Stimulated activated CD4-positive, alpha-beta T cell treated with anti-CD3 and anti-CD28 coated beads, Interleukin-4, amount 100 ng/mL, for 1 hour (primary cell): ENCODE measurements around the gene CSNK1D.

Experiments
- DNase-seq: peaks from one replicate; pipeline ENCODE4 v3.0.0-alpha.2; 2020

CSNK1D gene

DNA sequence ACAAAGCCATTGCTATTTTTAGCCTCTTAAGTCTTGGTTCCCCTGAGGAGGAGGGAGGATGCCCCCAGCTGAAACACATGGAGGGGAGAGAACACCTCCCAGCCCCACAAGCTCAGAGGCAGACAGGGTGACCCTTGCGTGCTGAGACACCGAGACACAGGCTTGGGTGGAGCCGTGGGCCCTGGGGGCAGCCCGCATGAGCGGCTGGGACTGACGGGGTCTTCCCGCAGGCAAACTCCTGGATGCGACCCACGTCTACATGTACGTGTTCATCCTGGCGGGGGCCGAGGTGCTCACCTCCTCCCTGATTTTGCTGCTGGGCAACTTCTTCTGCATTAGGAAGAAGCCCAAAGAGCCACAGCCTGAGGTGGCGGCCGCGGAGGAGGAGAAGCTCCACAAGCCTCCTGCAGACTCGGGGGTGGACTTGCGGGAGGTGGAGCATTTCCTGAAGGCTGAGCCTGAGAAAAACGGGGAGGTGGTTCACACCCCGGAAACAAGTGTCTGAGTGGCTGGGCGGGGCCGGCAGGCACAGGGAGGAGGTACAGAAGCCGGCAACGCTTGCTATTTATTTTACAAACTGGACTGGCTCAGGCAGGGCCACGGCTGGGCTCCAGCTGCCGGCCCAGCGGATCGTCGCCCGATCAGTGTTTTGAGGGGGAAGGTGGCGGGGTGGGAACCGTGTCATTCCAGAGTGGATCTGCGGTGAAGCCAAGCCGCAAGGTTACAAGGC is 34.9 kb downstream of the CSNK1D start:
- peak; percentile 67 for DNase-seq

DNA sequence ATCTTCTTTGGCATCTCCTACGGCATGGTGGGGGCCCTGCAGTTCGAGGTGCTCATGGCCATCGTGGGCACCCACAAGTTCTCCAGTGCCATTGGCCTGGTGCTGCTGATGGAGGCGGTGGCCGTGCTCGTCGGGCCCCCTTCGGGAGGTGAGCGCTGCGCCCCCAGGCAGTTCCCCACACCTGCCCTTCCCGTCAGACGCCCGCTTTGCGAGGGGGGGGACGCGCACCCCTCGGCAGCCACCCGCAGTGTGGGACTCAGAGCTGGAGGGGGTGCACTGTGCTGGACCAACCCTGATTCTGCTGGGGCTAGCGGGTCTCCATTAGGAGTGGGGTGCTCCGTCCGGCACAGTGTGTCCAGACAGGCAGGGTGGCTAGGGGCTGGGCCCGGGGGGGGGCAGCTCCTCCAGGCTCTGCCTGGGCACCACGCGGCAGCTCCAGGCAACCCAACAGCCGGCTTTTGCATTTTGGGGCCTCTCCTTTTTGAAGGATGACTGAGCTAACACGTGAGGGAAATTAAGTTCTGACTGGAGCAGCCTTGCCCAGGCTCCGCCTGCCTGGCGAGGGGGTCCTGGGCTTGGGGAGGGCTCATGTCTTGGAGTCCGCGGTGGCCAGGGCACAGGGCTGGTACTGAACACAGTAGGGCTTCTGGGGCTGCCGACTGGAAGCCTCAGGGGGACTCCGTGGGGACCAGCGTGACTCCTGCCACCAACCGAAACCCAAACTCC is 35.6 kb downstream of the CSNK1D start:
- no peak for DNase-seq

DNA sequence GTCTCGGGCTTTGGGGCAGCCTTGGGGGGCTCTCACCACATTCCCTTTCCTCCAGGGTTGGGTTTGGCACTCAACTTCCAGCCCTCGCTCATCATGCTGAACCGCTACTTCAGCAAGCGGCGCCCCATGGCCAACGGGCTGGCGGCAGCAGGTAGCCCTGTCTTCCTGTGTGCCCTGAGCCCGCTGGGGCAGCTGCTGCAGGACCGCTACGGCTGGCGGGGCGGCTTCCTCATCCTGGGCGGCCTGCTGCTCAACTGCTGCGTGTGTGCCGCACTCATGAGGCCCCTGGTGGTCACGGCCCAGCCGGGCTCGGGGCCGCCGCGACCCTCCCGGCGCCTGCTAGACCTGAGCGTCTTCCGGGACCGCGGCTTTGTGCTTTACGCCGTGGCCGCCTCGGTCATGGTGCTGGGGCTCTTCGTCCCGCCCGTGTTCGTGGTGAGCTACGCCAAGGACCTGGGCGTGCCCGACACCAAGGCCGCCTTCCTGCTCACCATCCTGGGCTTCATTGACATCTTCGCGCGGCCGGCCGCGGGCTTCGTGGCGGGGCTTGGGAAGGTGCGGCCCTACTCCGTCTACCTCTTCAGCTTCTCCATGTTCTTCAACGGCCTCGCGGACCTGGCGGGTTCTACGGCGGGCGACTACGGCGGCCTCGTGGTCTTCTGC is 36.3 kb downstream of the CSNK1D start:
- DNase-seq, result no peak

DNA sequence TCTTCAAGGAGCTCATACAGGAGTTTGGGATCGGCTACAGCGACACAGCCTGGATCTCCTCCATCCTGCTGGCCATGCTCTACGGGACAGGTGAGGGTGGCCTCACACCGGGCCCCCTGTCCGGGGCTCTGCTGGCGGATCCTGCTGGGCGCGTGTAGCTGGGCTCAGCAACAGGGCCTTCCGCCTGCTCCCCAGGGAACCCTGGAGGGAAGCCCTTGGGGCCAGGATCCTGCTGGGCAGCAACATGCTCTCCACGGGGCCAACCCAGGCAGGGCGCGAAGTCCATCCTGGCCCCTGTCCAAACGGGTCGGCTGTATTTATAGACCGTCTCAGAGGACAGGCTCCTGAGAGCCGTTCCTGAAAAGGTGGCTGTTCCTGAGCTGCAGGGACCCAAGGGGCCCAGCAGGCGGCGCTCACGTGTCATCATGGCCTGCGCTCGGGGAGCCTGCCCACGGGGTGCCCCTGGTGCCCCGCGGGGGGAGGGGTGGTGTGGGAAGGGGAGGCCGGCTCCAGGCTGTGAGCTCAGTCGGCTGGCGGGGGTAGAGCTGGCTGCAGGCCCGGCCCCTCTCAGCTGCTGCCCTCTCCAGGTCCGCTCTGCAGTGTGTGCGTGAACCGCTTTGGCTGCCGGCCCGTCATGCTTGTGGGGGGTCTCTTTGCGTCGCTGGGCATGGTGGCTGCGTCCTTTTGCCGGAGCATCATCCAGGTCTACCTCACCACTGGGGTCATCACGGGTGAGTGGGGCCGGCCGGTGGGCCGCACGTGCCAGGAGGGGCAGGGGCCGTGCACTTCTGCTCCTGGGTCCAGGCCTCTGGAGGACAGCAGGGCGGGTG is 37.1 kb downstream of the CSNK1D start:
- peak; percentile 77 for DNase-seq

DNA sequence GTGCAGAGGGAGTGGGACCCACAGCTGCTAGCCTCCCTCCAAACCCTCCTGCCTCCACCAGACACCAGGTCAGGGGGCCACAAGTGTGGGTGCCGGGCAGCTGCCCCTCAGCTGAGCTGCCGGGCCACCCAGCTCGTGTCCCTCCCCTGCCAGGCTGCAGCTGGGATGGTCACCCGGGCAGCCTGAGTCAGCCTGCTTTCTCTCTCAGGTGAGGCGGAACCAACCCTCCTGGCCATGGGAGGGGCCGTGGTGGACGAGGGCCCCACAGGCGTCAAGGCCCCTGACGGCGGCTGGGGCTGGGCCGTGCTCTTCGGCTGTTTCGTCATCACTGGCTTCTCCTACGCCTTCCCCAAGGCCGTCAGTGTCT is 37.7 kb downstream of the CSNK1D start:
- DNase-seq, result no peak

DNA sequence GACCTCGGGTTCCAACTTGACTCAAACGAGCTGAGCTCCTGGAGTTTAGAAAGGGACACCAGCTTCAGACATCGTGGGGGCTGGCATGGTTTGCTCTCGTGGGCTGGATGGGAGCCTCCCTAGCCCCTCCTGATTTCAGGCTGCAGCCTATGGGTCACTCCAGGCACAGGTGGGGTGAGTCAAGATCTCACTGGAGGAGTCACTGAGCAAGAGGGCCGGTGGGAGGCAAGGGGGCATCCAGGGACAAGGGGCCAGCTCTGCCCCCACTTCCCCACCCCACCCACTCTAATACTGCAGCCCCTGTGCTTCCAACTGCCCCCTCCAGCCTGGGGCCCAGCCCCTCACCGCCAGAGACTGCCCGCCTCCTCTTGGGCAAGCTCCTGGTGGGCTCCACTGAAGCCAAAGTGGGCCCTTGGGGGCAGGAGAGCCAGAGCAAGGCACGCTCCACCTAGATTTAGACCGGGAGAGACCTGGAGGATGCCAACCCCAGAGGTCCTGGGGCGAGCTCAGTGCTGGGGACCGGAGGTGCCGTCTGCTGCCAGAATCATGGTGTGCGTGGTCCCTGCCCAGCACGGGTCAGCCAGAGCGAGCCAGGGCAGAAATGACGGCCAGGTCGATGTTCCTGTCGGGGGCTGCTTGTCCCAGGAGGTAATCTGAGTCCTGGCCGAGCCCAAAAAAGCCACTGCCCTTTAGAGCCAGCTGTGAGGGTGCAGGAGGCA is 38.3 kb downstream of the CSNK1D start:
- no peak for DNase-seq

DNA sequence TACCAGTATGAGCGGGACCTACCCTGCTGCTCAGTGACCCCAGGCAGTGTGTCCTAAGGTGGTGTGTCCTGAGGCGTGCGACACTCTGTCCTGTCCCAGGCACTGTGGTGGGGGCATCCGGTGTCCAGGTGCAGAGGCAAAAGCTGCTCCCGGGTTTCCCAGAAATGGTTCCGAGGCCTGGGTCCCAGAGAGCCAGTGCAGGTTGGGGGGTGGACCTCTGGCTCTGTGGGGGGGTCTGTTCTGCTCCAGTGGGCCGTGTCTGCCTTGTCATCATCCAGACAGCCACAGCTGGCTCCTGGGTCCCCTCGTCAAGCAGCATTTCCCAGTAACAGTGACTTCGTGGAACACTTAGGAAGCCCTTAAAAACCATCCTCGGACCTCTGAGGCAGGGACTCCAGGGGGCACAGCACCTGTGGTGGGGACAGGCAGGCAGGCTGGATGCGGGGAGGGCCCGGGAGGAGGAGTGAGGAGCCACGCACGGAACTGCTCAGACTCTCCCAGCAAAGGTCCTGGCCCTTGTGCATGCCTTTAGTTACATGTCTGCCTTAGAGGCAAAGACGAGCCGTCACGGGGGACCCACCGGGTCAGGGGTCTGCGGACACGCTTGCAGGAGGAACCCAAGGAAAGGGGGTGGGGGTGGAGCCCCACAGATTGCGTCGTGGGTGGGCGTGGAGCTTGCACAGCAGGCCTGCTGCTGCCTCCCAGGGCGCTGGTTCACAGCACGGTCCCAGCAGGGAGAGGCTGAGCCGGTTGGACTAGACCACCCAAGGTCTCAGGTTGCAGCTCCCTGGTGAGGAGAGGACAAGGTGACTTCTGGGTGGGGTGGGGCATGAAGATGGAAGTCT is 39.1 kb downstream of the CSNK1D start:
- DNase-seq, result no peak

DNA sequence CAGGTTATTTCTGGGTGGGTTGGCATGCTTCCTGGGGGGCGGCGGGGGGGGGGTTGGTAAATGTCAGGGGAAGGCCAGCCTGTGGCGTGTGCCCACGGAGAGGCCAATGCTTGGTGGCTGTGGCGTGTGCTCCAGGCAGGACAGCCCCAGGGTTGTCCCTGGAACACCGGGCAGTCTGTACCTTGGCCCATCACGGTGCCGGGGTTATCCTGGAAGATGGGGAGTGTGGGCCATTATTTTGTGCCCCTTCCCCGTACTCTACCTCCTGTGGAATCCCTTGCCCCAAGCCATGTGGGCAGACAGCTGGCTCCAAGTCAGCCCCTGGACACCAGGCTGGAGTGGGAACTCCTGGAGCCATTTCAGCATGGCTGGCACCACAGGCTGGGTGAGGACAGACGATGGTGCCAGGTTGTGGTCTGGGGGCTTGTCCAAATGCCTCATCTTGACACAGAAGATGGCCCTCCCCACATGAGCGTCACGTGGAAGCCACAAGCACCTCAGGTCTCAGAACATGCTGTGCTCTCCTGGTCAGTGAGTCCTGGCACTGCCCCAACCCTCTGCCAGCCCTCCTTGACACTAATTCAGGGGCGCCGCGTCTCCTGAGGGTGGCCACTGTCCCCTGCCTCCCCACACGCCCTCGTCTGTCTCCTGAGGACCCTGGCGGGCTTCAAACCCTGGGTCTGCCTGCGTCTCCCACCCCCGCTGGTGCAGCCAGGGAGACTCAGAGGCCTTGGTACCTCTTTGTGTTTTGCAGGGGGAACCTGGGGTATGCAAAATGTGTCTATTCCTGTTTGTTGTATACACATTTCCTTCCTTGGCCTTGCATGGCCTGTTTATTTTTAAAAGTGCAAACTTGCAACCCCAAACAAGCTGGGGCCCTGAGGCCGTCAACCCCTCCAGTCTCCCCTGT is 40.4 kb downstream of the CSNK1D start:
- DNase-seq, result no peak

DNA sequence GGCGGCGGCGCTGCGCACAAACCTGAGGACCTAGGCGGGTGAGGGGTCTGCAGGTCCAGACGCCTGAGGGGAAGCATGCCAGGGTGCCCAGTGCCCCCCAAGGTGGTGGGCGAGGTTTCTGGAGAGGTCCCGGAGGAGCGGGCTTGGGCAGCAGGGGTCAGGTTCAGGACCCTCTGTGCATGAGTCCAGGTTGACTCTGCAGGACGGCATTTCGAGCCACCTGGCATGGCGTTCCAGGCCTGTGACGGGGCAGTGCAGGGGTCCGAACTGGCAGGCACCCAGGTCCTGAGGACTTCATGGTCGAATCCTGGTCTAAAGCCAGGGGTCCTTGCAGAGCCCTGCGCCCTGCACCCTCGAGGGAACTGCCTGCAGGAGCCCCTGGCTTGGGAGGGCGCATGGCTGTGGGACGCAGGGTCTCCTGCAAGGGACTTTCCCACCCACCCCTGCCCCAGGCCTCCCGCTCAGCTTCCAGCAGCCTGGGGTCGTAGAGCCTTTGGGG is 41.1 kb downstream of the CSNK1D start:
- DNase-seq, result no peak

DNA sequence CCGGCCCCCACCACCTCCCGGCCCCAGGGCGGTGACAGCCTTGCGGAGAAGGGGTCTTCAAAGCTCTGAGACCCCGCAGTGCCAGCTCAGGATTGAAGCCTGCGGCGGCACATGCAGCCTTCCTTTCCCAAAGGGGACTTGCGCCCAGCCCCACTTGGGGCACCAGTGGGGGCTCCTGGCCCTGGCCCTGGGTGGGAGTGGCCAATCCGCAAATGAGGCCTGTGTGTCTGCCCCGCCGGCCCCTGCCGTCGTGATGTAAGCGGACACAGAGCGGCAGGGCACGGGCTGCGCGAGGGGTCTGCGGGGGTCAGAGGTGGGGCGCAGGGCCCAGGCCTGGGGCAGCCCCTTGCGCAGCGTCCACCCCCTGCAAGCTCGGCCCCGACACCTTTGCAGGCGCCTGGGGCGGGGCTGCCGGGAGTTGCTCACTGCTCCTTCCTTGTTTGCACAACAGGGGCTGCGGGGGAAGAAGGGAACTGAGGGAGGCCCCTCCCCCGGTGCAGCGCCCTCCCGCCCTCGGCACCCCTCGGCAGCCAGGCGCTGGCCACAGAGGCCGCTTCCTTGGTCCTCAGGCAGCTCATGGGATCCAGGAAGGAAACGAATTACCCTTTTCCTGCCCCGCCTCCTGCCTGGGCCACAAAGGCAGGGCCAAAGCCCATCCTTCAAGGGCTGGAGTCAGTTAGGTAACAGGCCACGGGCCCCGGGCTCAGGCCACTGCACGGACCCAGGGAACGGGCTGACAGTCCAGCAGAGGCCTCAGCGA is 41.8 kb downstream of the CSNK1D start:
- no peak for DNase-seq

DNA sequence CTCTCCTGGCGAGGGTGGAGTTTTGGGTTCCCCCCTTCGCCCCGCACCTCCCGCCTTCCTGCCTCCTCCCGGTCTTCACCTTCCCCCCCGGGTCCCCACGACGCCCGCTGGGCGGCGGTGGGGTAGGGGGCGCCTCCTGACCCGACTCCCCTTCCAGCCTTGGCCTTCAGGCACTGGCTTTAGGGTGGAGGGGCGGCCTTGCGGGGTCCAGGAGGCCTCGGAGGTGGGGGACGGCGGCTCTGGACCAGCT is 42.3 kb downstream of the CSNK1D start:
- no peak for DNase-seq

DNA sequence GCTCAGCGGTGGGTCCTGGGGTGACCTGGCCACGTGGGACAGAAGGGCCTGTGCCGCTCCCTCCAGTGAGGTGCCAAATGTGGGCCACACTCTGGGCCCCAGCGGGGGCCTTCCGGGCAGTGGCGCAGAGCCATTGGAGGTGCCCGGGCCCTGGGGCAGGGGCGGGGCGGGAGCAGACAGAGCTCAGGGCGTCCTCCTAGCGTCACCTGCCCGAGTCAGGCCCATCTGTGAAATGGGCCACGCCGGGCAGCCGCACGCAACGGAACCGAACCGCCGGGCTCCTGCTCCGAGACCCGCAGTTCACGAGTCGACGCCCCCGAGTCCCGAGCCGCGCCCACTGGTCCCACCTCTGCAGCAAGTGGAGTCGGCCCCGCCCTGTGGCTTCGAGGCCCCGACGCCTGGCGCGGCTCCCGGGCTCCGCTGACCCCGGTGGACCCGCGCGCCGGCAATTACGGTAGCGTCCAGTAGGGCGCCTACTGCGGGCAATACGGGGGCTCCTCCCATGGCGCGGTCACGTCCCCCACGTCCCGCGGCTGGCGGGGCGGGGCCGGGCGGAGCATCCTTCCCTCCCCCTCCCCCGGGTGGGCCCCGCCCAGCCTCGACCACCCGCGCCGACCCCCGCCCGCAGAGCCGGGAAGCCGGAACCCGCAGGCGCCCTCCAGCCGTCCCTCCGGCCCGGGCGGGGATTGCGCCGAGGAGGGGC is 42.7 kb downstream of the CSNK1D start:
- peak; percentile 50 for DNase-seq

DNA sequence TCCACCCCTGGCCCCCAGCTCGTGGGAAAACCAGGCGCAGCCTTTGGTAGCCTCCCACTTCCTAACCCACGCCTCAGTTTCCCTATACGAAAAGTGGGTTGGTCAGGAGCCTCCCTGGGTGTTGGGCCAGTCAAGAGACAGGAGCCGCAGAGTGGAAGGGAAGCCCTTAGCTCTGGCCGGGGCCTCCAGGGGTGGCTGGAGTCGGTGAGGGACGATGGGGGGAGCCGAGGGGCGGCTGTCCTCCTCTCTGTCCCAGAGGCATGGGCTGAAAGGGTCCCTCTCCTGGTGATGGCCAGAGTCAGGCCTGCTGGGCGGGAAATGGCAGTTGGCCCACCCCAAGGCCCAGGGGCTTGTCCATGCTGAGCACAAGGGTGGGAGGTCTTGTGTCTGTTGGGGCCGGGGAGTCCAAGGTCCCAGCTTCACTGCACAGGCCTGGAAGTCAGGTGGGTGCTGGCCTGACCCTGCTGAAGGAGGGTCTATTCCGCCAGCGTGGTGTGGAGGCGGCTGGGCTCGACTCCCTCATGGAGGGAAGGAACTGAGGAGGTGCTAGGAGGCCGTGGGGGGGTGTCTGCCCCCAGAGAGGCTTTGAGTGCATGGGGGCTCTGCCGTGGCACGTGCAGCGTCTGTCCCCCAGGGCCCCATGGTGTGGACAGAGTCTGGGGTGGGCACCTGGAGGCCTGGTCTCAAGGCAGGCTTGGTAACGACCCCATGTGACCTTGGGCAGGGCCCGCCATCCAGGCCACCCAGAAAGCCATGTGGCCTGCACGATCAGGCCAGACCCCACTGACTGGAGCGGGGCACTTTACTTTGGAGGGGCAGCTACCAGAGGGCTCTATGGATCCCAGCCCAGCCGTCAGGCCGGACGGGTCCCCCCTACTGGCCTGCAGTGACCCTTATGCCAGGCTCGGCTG is 43.5 kb downstream of the CSNK1D start:
- DNase-seq, result no peak

DNA sequence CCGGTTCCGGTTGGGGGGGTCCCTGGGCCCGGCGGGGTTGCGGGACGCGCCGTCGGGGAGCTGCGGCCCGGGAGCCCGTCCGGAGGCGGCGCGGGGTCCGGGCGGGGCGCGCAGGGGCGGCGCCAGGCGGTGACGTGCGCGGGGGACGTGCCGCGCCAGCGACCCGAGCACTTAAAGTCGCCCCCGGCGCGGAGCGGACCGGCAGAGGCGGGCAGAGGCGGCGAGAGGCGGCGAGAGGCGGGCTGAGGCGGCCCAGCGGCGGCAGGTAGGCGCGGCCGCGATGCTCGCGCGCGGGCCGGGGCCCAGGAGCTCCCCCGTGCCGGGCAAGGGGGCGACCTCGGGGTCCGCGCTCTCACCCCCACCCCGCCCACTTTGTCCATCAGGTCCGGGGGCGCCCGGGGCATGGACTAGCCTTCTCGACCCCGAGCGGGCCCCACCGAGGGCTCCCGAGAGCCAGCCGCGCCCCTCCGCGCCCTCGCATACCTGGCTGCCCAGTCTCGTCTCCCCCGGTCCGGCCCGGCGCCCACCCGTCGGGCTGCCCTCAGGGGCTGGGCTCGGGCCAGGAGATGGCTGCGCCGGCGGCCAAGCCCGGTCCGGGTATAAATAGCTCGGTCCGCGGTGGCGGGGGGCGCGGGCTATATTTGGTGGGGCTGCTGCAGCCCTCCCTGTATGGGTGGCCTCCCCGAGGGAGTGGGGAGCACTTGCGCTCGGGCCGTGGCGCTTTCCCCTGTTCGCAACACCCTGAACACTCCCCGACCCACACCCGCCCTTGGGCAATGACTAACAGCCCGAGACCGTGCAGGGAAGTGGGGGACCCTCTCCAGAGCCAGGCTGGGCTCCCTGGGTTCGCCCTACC is 44.4 kb downstream of the CSNK1D start, which contains the start of gene SLC16A3:
SLC16A3 (plus strand) TSS at position 201 of the 856 bp plus-strand sequence. CDS start 6,967 bp downstream, outside the sequence.
- peak; percentile 62 for DNase-seq

DNA sequence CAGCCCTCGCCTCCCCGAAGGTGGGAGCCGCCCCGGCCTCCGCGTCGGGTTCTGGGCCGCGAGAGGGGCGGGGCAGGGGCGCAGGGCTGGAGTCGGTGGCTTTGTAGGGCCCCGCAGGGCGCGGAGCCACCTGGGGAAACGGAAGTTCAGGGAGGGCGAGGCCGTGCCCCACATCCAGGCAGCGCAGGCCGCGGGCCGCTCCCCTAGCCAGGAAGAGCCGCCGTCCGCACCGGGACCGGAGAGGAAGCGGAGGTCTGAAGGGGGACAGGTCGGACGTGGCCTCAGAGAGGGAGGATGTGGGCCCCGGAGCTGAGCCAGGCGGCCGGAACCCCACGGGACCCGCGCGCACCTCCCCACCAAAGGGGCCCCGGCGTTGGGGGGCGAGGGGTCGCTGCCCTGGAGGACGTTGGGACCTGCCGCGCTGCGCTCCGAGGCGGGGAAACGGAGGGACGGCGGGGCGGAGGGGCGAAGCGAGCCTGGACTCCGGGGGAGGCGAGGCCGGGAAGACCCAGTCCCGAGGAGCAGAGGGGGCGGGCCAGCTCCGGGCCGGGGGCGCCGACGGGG is 45.1 kb downstream of the CSNK1D start:
- DNase-seq, result peak; percentile 49

DNA sequence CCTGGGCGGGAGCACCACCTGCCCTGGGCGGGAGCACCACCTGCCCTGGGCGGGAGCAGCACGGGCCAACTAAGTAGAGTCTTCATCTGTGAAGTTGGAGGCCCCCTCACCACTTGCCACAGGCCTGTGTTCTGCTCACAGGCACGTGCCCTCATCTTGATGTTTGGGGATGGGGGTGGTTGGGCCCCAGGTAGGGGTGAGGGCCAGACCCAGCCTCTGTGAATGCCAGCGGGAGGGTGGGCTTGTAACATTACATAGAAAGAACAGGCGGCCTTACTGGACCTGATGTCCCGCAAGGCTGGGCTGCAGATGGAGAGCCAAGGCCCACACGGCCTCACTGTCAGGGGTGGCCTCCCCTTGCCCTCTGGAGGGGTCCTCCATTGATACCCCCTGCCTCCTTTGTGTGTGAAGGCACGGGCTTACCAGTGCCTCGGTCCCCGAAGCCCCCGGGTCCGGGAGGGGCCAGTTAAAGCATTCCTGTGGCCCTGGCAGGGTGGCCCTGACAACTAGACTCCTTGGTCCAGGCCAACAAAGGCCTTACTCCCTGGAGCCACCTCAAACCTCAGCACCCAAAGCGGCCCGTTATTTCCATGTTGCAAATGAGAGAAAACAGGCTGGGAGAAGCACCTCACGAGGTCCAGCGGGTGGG is 45.7 kb downstream of the CSNK1D start:
- DNase-seq, result no peak
